Hematopoietic multipotent progenitor cell treated with erythropoietin and hydrocortisone succinate and interleukin-3 and kit ligand, for 8 days (in vitro differentiated cells): Measurements from ENCODE around the gene NDUFV2.
"Not testable (repeated sequence)": the region's sequence is repeated elsewhere in the genome, so short reads cannot be mapped to it uniquely, and the experiment has no call there.

Experiments
- DNase-seq: peaks from one replicate; pipeline ENCODE4 v3.0.0-alpha.2; 2015

The NDUFV2 gene

GRCh38 chr18:9091066-9091476, 11.4 kb upstream of the NDUFV2 start:
- DNase-seq: no peak

- no peak for DNase-seq
Observed at GRCh38 chr18:9092665-9093064, 9.8 kb upstream of the NDUFV2 start.

- not testable (repeated sequence) for DNase-seq
Observed at GRCh38 chr18:9093109-9093508, 9.4 kb upstream of the NDUFV2 start.

GRCh38 chr18:9094307-9095226, 7.9 kb upstream of the NDUFV2 start:
- DNase-seq: no peak

- no peak for DNase-seq
Observed at GRCh38 chr18:9095297-9096006, 7.0 kb upstream of the NDUFV2 start.

GRCh38 chr18:9096007-9096371, 6.5 kb upstream of the NDUFV2 start:
- DNase-seq: no peak

- no peak for DNase-seq
Observed at GRCh38 chr18:9096685-9097084, 5.8 kb upstream of the NDUFV2 start.

GRCh38 chr18:9097349-9097748, 5.2 kb upstream of the NDUFV2 start:
- no peak for DNase-seq

GRCh38 chr18:9100796-9101195, 1.7 kb upstream of the NDUFV2 start:
- DNase-seq: no peak

- peak; percentile 73 for DNase-seq
Observed at GRCh38 chr18:9101730-9102507, 580 bp upstream of the NDUFV2 start.

GRCh38 chr18:9103376-9103873, 926 bp downstream of the NDUFV2 start:
- DNase-seq: peak; percentile 46

GRCh38 chr18:9104244-9104901, 1.9 kb downstream of the NDUFV2 start:
- DNase-seq: no peak

- no peak for DNase-seq
Observed at GRCh38 chr18:9105420-9105819, 2.9 kb downstream of the NDUFV2 start.

- DNase-seq: no peak
Observed at GRCh38 chr18:9106094-9106493, 3.6 kb downstream of the NDUFV2 start.

- no peak for DNase-seq
Observed at GRCh38 chr18:9106800-9107584, 4.5 kb downstream of the NDUFV2 start.

GRCh38 chr18:9108911-9109310, 6.4 kb downstream of the NDUFV2 start:
- no peak for DNase-seq

- DNase-seq: no peak
Observed at GRCh38 chr18:9109523-9109922, 7.0 kb downstream of the NDUFV2 start.

- no peak for DNase-seq
Observed at GRCh38 chr18:9113468-9114149, 11.1 kb downstream of the NDUFV2 start.

GRCh38 chr18:9115984-9116383, 13.5 kb downstream of the NDUFV2 start:
- no peak for DNase-seq

GRCh38 chr18:9117980-9118841, 15.7 kb downstream of the NDUFV2 start:
- peak; percentile 67 for DNase-seq
